ENCODE results near the gene APOBEC4. TPM values are rescaled to one million over a fixed set of nuclear protein-coding genes. Genes with fewer than 3 reads are reported as not detected.

The APOBEC4 gene
- total RNA-seq, 4 donors from 2014 or later: not detected

DNA sequence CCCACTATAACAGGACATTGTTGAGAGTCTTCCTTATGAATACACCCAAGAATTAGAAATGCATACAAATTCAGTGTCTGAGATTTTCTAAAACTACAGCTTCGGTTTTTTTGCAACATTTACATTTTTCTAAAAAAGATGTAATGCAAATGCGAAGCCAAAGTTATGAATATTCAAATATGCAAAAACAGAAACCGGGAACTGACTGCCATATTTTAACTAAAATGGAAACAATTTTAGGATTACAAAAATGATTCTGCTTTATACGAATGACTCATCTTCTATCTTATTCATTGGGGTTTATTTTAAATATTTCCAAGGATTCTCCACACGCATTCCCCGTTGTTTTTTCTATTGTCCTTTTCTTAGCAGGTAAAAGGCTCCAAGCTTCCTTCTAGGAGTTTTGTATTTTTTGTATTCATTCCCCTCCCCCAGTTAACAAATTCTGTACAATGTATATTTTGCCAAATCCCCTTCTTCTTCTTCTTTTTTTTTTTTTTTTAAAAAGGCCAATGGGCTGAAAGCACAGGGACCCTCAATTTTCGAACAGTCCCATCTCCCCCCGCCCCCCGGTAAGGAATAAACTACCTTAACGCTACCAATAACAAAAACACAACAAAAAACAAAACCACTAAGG lies 18.6 kb downstream of the APOBEC4 start:
- TF ChIP-seq, protein P1, sequence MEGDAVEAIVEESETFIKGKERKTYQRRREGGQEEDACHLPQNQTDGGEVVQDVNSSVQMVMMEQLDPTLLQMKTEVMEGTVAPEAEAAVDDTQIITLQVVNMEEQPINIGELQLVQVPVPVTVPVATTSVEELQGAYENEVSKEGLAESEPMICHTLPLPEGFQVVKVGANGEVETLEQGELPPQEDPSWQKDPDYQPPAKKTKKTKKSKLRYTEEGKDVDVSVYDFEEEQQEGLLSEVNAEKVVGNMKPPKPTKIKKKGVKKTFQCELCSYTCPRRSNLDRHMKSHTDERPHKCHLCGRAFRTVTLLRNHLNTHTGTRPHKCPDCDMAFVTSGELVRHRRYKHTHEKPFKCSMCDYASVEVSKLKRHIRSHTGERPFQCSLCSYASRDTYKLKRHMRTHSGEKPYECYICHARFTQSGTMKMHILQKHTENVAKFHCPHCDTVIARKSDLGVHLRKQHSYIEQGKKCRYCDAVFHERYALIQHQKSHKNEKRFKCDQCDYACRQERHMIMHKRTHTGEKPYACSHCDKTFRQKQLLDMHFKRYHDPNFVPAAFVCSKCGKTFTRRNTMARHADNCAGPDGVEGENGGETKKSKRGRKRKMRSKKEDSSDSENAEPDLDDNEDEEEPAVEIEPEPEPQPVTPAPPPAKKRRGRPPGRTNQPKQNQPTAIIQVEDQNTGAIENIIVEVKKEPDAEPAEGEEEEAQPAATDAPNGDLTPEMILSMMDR (IDR thresholded peaks at IDR 0.05): no peak
- TF ChIP-seq POLR2A (IDR thresholded peaks at IDR 0.05): no peak
- no peaks in the 10 kb centered on the region for H3K9me3 ChIP-seq
- peaks cover 17 to 58% (median 20%) of the 10 kb centered on the region in 3 donors for H3K4me1 ChIP-seq
- 1 to 2% methylated on average over 9 to 10 of the region's 10 CpGs for WGBS, 2 donors
- intact Hi-C loops (cut with DNase I): loop anchor here (10.0 kb wide), 1 partner anchor 160 kb away; the partner anchor contains the start of gene SMG7
- H3K27ac ChIP-seq: peak overlapping the region; percentile 95 to 97 (median 97)
- H3K27me3 ChIP-seq: no peaks in the 10 kb centered on the region
- DNase-seq: no peak
- peak overlapping the region; percentile 84 to 94 (median 86) for H3K4me3 ChIP-seq
- peaks cover 0 to 25% (median 0%) of the 10 kb centered on the region in 3 donors for H3K36me3 ChIP-seq

- no peak for DNase-seq
- Histone ChIP-seq H3K9me3 (no peaks in the 10 kb centered on the region), H3K27me3 (no peaks in the 10 kb centered on the region), H3K36me3 (peaks cover 0 to 32% (median 4%) of the 10 kb centered on the region in 3 donors), H3K4me1 (peaks cover 17 to 62% (median 20%) of the 10 kb centered on the region in 3 donors), H3K27ac (peak overlapping the region; percentile 5 to 97 (median 82)), H3K4me3 (peak overlapping the region in 3 of 4 donors; percentile 84 to 94 (median 87))
- TF ChIP-seq, protein P1 (IDR thresholded peaks at IDR 0.05): peak; percentile 32 to 65 (median 46)
- peak in 2 of 4 donors; percentile 37 to 39 for TF ChIP-seq POLR2A (IDR thresholded peaks at IDR 0.05)
- 0% methylated on average over 1 of the region's 1 CpG for whole genome bisulfite sequencing, 2 donors
- intact Hi-C loops (cut with DNase I): loop anchor here (10.0 kb wide), 1 partner anchor 159 kb away; the partner anchor contains the start of gene SMG7
Observed at GRCh38 chr1:183633676-183634343, 19.3 kb downstream of the APOBEC4 start.

GRCh38 chr1:183632964-183633363 lies 20.2 kb downstream of the APOBEC4 start:
- 22 to 40% methylated on average over 1 of the region's 1 CpG for WGBS, 2 donors
- no peaks in the 10 kb centered on the region for H3K27me3 ChIP-seq
- peak overlapping the region in 3 of 4 donors; percentile 84 to 94 (median 87) for H3K4me3 ChIP-seq
- TF ChIP-seq, protein P1 (IDR thresholded peaks at IDR 0.05): no peak
- no peak for TF ChIP-seq POLR2A (IDR thresholded peaks at IDR 0.05)
- H3K27ac ChIP-seq: peak overlapping the region; percentile 5 to 97 (median 82)
- intact Hi-C loops (cut with DNase I): loop anchor here (10.0 kb wide), 1 partner anchor 158 kb away; the partner anchor contains the start of gene SMG7
- DNase-seq: no peak
- H3K9me3 ChIP-seq: no peaks in the 10 kb centered on the region
- peaks cover 17 to 68% (median 20%) of the 10 kb centered on the region in 3 donors for H3K4me1 ChIP-seq
- peaks cover 0 to 40% (median 4%) of the 10 kb centered on the region in 3 donors for H3K36me3 ChIP-seq

DNA sequence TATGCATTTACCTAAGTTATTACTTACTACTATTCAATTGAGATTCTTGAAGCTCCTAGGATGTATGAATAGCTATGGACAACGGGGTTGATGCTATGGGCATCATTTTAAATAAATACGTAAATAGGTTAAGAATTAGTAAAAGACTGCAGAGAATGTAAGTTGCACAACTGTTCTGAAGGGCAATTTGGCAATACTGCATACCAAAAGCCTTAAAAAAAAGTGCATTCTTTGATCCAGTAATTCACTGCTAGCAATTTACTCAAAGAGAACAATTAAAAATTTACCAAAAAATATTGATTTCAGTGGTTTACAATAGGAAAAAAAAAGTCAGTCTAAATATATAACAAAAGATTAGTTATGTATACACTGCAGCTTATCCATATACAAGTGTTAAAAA lies 21.0 kb downstream of the APOBEC4 start:
- intact Hi-C loops (cut with DNase I): loop anchor here (10.0 kb wide), 1 partner anchor 157 kb away; the partner anchor contains the start of gene SMG7
- Histone ChIP-seq H3K36me3 (peaks cover 0 to 48% (median 4%) of the 10 kb centered on the region in 3 donors), H3K9me3 (no peaks in the 10 kb centered on the region), H3K4me3 (peak overlapping the region in 3 of 4 donors; percentile 84 to 94 (median 87)), H3K4me1 (peaks cover 17 to 74% (median 20%) of the 10 kb centered on the region in 3 donors), H3K27me3 (no peaks in the 10 kb centered on the region), H3K27ac (peak overlapping the region in 1 of 4 donors; percentile 97)
- no peak for DNase-seq
- 54 to 55% methylated on average over 2 of the region's 2 CpGs for WGBS, 2 donors
- TF ChIP-seq, protein P1 (IDR thresholded peaks at IDR 0.05): no peak
- TF ChIP-seq POLR2A (IDR thresholded peaks at IDR 0.05): no peak

All from esophagus squamous epithelium (tissue), 5 donors.